HG03175 (cell line): ENCODE data around the gene DXO.
"Not testable (repeated sequence)": the region's sequence is repeated elsewhere in the genome, so short reads cannot be mapped to it uniquely, and the experiment has no call there.

ENCODE experiments used
- ATAC-seq: cut with Tn5 transposase; IDR thresholded peaks from one replicate; pipeline ENCODE4 v1.9.1; 2021; ENCODE audit warnings: mild to moderate bottlenecking, moderate library complexity; ENCODE audit not compliant: unreplicated experiment

DXO gene

GRCh38 chr6:31958741-31959739, 12.9 kb downstream of the DXO start, which contains the start of the genes NELFE and SKIC2:
NELFE (minus strand) TSS chr6:31958971; CDS start chr6:31958446, 525 bp downstream.
SKIC2 (plus strand) TSS chr6:31959175; CDS start chr6:31959193, 18 bp downstream.
- peak; percentile 96 for ATAC-seq

DNA sequence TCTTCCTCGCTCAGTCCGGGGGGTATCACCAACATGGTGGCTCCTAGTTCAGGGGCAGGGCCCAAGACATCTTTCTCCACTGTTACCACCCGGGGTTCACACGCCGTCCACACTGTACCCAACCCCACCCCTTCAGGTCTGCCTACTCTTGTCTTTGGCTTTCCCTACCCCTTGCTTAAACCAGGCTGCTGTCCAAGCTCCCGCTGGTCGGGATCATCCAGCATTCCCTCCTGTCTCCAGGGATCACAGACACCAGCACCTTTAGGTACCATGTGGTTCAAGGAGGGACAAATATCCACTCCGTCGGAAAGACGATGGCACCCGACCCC, 13.6 kb downstream of the DXO start:
- no peak for ATAC-seq

DNA sequence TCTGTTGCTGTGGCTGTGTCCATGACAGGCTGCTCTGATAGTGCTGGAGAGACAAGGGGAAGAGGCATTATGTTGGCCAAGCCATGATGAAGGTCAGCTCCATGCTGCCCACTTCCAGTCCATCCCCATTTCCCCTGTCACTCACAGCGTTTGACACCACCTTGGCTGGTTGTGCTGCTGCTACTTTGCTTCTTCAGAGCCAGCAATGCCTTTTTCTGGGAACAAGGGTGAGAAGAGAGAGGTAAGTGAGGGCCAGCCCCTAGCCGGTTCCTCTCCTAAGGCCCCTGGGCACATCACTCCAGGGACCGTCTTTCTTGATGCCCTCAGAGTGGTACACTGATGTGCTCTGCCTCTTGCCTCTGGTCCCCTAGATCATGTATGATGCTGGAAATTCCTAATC, 15.1 kb downstream of the DXO start:
- ATAC-seq, result no peak

DNA sequence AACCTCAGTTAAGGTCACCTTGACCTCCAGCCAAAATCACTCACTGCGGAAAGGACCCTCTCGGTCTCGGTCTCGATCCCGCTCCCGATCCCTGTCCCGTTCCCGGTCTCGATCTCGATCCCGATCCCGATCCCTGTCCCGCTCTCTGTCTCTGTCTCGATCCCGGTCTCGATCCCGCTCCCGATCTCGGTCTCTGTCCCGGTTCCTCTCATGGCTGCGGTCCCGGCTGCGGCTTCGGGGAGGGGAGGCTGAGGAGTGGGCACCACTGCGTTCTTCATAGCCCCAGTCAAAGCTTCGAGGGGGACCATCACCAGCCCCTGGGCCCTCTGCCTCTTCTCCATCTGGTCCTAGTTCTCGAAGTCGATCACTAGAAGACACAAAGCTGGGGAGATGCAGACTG, 17.4 kb downstream of the DXO start:
- no peak for ATAC-seq

DNA sequence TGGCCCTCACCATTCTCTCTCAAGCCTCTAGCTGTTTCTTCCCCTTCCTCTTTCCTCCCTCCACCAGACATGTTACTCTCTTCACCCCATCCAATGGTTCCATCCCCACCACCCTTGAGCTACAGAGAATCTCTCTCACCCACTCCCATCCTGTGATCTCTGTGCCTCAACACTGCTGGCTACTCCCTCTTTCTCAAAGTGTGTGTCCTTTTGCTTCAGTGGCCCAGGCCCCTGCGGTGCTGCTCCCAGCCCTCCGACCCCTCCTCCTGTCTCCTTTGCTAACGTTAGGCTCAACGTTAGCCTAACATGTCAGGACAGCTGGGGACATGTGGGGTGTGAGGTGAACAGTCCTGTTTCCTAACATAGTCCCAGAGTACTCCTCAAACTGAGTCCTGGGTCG, 19.0 kb downstream of the DXO start:
- ATAC-seq, result no peak

DNA sequence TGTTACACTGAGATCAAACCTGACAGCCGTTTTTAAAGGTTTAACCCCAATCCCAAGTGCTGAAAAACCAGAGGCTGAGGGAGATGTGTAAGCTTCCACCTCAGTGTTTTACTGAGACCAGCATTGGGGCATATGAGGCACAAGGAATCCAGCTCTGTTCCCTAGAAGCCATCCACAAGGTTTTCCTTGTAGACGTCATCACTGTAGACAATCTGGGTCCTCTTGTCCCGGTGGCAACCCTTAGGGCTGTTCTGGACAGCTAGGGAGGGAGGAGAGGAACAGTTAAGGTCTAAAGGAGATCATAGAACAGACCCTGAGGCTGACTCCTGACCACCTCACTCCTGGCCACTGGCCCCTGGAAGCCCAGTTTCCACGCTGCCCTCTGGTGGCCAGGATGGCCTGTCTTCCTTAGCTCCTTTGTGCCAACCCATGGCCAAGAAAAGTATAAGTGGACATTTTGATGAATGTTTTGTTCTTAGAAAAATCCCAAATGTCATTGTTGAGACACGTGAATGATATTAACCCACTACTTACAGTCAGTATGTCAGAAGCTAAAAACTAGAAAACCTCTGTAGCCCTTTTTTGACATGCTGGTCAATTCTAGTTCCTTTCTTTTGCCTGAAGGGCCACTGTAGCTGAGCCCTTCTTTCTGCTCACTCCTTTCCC, 19.7 kb downstream of the DXO start:
- ATAC-seq, result no peak

DNA sequence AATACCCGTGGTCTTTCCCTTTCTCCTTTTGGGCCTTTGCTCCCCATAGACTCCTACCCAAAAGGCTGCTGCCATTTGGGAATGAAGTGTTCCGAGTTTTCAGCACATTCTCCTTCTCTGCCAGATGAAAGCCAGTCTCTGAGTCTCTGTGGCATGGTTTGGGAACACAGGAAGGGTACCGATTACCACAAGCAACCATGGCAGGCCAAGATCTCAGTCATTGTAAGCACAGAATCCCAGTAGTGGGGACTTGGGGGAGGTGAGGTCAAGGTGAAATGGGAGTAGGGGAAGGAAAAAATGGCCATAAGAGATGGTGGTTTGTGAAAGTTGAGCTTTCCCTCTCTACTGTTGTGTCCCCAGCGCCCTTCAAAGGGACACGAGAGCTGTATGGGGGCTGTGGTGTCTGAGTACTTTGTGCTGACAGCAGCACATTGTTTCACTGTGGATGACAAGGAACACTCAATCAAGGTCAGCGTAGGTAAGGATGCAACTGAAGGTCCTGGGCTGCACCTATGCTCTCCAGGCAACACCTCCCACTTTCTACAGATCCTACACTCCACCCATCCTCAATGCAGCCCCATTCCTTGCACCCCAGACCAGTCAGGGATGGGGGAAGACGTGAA, 21.9 kb downstream of the DXO start:
- ATAC-seq, result no peak

DNA sequence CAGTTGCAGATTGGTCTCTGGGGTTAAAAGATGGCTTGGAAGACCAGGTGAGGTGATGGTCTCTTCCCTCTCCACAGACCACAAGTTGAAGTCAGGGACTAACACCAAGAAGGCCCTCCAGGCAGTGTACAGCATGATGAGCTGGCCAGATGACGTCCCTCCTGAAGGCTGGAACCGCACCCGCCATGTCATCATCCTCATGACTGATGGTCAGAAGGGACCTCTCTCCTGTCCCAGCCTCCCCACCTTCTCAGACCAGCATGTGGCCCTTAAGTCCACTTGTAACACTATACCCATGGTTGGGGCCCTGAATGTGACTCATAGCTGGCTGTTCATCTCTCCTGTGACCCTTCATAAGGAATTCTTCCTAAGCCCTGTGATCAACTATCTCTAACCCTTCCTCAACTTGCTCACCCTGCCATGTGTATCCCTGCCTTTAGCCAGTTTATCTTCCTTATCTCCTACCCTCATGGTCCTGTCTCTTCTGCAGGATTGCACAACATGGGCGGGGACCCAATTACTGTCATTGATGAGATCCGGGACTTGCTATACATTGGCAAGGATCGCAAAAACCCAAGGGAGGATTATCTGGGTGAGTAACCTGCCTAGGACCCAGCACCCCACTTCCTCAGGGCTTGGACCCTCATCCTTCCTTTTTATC, 23.1 kb downstream of the DXO start:
- no peak for ATAC-seq

DNA sequence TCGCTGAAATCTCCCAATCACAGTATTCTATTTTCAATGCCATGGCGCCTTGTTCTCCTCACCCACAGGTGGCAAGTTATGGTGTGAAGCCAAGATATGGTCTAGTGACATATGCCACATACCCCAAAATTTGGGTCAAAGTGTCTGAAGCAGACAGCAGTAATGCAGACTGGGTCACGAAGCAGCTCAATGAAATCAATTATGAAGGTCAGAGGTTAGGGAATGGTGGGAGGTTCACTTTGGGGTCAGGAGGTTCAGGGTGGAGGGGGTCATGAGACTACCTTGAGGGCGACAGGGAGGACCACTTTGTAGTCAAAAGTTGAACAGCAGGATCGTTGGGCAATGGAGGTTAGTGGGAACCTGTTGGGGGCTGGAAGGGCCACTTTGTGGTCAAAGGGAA, 23.6 kb downstream of the DXO start:
- ATAC-seq, result no peak

GRCh38 chr6:31947864-31948263, 24.1 kb downstream of the DXO start:
- no peak for ATAC-seq

- ATAC-seq, result no peak
Measured at GRCh38 chr6:31947070-31947675, 24.8 kb downstream of the DXO start.

DNA sequence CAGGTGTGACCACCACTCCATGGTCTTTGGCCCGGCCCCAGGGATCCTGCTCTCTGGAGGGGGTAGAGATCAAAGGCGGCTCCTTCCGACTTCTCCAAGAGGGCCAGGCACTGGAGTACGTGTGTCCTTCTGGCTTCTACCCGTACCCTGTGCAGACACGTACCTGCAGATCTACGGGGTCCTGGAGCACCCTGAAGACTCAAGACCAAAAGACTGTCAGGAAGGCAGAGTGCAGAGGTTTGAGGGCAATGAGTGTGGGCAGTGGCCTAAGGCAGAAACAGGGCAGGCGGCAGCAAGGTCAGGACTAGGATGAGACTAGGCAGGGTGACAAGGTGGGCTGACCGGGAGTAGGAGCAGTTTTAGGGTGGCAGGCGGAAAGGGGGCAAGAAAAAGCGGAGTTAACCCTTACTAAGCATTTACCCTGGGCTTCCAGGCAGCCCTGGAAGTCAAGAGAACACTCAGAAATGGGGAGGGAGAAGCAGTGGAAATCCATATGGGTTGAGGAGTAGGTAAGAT, 25.5 kb downstream of the DXO start:
- no peak for ATAC-seq

- ATAC-seq, result no peak
Measured at GRCh38 chr6:31945507-31946369, 26.2 kb downstream of the DXO start, which contains the start of gene CFB. CFB (plus strand) TSS chr6:31946095; CDS start chr6:31946222, 127 bp downstream.

- no peak for ATAC-seq
Measured at GRCh38 chr6:31945154-31945506, 26.8 kb downstream of the DXO start.

DNA sequence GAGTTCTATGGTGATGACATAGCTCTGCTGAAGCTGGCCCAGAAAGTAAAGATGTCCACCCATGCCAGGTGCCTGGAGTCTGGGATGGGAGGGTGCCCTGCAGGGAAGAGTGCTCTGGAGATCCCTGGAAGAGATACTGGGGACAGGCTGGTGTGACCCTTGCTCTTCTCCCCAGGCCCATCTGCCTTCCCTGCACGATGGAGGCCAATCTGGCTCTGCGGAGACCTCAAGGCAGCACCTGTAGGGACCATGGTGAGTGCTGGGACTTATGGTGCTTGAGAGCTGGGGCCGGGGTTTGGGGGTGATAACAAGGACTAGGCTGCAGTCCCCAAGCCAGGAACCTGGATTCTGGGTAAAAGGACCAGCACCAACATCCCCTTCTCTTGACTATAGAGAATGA, 28.2 kb downstream of the DXO start:
- no peak for ATAC-seq

DNA sequence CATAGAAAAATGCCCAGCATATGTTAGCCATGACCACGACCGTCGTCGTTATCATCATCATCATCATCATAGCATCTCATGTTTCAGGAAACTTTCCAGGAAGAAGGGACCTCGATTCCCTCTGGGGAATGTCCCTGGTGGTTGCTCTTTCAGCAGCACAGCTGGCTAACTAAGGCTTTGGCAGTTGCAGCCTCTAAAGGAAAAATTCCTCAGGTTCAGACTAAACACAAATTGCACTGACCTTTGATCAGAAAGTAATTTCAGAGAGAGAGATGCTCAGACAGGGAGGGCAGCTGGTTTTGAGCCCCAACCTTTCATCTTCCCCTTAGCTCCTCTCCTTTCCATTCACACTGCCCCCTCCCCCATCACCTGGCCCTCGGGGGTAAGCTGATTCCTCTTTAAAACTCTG, 31.7 kb downstream of the DXO start:
- ATAC-seq, result no peak

DNA sequence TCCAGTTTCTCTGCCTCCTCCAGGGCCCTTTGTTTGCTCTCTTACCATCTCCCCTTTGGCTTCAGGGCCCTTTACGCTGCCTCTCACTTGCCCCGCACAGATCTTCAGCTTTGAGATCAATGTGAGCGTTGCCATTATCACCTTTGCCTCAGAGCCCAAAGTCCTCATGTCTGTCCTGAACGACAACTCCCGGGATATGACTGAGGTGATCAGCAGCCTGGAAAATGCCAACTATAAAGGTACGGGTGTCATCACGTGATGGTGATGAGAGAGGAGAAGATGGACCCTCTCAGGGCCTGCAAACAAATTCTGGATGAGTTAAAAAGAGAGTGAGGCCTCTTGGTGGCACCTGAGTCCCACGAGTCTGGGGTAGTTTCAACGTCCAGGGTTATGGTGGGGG, 36.1 kb downstream of the DXO start:
- no peak for ATAC-seq

DNA sequence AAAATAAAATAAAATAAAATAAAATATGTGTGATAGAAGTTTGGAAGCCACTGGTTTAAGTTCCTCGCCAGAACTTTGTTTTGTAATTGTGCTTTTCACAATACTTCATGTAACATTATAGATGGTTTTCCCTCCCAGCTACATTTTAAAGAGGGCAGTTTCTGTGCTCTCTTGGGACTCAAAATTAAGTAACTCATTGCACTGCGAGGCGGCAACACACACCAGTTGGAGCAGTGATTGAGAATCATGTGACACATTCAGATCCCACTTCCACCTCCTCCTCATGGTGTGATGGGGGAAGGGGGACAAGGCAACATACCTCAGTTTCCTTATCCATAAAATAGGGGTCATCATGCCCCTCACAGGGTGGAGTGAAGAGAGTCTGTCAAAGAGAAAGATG, 36.9 kb downstream of the DXO start:
- ATAC-seq, result no peak

GRCh38 chr6:31933537-31933936, 38.4 kb downstream of the DXO start:
- no peak for ATAC-seq

DNA sequence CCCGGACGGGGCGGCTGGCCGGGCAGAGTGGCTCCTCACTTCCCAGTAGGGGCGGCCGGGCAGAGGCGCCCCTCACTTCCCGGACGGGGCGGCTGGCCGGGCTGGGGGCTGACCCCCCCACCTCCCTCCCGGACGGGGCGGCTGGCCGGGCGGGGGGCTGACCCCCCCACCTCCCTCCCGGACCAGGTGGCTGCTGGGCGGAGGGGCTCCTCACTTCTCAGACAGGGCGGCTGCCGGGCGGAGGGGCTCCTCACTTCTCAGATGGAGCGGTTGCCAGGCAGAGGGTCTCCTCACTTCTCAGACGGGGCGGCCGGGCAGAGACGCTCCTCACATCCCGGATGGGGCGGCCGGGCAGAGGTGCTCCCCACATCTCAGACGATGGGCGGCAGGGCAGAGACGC, 39.8 kb downstream of the DXO start:
- ATAC-seq, result not testable (repeated sequence)
